Inflammatory macrophage (primary cell): ENCODE measurements around the gene MCTP2.
A peak's percentile ranks its signal among the peaks of the same experiment; 100 is the strongest.

Experiments used
- DNase-seq, 2 donors: peaks; one replicate each; pipeline ENCODE4 v3.0.0-alpha.2; 2020 to 2022

MCTP2 gene

DNA sequence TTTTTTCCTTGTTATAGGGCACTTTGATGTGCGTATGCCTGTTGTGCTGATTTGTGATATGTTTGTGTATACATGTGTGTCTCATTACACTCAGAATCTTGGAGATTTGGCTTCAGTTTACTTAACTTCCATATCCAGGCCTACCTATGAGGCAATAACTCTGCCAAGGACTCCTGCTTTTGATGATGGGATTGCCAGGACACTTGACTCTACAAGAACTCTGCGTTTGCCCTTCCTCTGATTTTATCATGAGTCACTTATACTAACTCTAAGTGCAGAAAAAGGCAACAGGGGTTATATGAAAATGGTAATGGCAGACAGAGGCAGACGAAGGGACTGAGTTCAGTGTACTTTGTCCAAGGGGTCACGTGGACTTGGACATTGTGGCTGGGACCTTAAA lies 33.6 kb downstream of the MCTP2 start:
- DNase-seq = no peak

GRCh38 chr15:94265982-94266381 lies 34.6 kb downstream of the MCTP2 start:
- no peak for DNase-seq

DNA sequence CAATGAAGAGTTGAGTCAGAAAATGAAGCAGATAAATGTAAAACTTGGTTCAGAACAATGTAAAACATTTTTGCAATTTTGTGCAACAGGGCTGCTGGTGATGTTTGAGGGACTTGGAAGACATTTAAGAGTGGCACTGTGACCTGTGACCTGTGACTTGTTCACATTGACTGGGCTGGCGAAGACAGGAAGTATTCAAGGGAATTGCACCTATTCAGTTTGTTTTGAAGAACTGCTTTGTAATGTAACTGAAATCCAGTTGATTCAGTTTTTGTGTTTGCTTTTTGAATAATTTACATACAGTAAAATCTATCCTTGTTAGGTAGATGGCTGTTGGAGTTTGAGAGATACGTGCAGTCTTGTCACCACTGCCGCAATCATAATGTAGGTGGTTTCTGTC lies 35.4 kb downstream of the MCTP2 start:
- DNase-seq = no peak

GRCh38 chr15:94269954-94270353 lies 38.6 kb downstream of the MCTP2 start:
- no peak for DNase-seq

- DNase-seq = no peak
Observed at GRCh38 chr15:94270570-94270969, 39.2 kb downstream of the MCTP2 start.

DNA sequence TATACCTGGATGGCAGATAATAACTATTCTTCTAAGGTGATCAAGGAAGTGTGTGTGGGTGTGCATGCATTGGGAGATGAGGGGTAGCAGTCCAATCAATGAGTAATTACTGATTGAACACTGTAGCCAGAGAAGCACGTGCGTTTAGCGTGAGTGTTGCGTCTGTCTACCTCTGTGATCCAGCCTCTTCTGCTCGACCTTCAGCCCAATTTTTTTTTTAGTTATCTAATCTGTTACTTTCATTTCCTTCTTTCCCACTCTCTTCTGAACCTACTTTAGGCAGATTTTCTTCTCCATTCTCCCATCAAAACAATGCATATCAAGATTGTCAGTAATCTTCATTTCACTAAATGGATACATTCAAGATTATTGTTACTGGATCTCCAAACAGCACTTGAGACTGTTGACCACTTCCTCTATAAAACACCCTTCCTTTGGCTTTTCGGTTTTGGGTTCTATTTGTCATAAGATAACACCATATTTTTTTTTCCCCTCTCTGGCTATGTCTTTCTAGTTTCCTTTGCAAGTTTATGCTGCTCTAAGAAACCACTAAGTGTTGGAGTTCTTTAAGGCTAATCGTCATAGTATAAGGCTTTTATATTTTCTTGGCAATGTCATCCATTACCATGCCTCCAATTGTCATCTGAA lies 41.0 kb downstream of the MCTP2 start:
- no peak for DNase-seq

DNA sequence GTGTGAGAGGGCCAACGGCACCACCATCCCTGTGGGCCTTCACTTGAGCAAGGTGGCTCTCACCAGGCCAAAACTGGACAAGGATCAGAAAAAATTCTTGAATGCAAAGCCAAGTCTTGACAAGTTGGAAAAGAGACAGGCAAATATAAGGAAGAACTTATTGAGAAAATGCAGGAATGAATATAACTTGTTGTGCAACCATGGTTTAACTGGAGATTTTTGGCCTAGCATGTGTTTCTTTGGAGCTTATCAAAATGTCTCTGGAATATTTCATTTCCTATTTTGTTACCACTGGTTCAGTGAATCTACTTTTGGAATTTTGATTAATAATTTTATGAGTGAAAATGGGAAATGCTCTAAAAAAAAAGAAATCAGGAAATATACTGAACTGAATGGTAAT lies 42.5 kb downstream of the MCTP2 start:
- no peak for DNase-seq

- DNase-seq = no peak
Observed at GRCh38 chr15:94274745-94275144, 43.4 kb downstream of the MCTP2 start.

- no peak for DNase-seq
Observed at GRCh38 chr15:94277485-94277884, 46.1 kb downstream of the MCTP2 start.

- no peak for DNase-seq
Observed at GRCh38 chr15:94279736-94280135, 48.4 kb downstream of the MCTP2 start.

DNA sequence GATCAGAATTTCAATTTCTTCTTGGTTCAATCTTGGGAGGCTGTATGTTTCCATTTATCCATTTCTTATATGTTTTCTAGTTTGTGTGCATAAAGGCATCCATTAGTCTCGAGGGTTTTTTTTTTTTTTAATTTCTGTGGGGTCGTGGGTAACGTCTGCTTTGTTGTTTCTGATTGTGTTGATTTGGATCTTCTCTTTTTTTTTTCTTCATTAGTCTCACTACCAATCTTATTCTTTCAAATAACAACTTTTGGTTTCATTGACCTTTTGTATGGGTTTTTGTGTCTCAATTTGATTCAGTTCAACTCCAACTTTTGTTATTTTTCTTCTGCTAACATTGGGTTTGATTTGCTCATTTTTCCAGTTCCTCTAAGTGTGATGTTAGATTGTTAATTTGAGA lies 48.9 kb downstream of the MCTP2 start:
- no peak for DNase-seq

DNA sequence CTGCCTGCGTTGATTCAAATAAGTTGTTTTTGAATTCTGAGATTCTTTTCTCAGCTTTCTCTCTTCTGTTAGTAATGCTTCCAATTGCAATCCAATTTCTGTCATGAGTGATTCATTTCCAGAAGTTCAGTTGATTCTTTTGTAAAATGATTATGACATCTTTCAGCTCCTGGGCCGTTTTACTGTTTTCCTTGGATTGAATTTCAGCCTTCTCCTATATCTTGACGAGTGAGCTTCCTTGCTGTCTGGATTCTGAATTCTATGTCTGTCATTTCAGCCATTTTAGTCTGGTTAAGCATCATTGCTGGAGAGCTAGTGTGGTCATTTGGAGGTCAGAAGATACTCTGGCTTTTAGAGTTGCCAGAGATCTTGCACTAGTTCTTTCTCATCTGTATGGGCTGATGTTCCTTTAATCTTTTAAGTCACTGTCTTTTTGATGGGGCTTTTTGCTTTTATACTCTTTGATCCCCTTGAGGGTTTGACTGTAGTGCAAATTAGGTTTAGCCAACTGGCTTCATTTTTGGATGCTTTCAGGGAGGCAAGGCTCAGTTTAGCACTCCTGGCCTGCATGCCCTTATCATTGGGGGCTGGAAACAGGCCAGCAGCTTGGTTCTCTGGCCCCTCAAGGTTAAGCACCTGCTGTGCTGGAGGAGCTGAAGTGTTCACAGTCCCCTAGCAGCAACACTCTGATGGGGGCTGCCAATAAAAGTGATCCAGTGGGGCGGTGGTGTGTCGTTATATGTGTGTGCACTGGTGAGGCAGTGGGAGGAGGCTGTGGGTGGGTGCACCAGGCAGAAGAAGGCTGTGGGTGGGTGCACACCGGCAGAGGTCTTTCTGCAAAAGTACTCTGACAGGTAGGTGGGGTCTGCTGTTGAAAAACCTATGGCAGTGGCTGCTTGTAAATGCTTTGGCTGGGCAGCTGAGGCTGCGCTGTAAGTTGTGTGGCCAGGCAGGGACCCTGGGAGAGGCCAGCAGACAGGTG lies 51.2 kb downstream of the MCTP2 start:
- no peak for DNase-seq

DNA sequence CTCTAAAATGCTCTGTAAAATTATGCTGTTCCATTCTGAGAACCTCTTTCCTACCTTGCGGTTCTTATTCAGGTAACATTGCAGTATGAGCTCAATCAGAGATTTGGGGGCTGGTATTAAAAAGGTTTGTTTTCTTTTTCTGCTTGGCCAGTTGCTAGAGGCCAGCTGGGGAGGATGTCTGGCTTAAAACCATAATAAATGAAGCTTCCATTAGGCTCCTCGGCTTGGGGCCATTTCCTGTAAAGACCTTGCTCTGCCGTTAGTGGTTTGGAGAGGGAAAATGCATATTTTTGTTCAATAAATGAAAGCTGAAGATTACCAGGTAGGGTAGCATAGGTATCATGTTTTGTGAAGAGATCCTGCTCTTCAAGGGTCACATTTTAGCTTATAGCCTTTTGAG lies 55.2 kb downstream of the MCTP2 start:
- no peak for DNase-seq

GRCh38 chr15:94287794-94288246 lies 56.5 kb downstream of the MCTP2 start:
- DNase-seq = peak; percentile 59 to 78

DNA sequence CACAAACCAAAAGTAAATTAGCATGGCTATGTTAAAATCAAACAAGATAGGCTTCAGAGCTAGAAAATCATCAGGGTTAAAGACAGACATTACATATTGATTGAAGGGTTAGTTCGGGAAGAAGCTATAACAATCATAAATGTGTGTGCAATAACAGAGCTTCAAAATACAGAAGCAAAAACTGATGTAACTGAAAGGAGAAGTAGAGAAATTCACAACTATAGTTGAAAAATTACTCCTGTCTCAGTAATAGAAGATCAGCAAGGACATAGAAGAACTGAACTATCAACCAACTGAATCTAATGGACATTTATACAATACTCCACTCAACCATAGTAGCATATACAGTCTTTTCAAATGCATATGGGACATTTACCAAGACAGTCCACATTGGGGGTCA lies 59.4 kb downstream of the MCTP2 start:
- DNase-seq = peak in 1 of 2 donors; percentile 67

GRCh38 chr15:94293411-94294402 lies 62.3 kb downstream of the MCTP2 start:
- no peak for DNase-seq

DNA sequence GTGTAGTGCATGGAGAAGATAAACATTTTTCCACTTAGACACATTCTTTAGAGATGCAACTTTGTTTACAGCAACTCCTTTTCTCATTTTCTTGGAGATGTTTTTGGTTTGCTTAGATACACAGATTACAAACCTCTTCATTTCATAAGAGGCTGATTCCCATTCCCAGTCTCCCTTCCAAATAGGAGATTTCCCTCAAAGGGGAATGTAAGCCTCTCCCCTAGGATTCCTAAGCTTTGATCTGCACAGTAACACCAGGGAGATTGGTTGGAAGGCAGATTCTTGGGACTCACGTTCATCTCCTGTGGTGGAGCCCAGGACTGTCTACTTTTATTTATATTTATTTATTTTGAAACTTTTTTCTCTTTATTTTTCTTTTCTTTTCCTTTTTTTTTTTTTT lies 63.2 kb downstream of the MCTP2 start:
- no peak for DNase-seq

GRCh38 chr15:94295275-94295674 lies 63.9 kb downstream of the MCTP2 start:
- DNase-seq = no peak

- no peak for DNase-seq
Observed at GRCh38 chr15:94296717-94297116, 65.4 kb downstream of the MCTP2 start.

GRCh38 chr15:94297558-94297957 lies 66.2 kb downstream of the MCTP2 start:
- peak; percentile 33 to 59 for DNase-seq

DNA sequence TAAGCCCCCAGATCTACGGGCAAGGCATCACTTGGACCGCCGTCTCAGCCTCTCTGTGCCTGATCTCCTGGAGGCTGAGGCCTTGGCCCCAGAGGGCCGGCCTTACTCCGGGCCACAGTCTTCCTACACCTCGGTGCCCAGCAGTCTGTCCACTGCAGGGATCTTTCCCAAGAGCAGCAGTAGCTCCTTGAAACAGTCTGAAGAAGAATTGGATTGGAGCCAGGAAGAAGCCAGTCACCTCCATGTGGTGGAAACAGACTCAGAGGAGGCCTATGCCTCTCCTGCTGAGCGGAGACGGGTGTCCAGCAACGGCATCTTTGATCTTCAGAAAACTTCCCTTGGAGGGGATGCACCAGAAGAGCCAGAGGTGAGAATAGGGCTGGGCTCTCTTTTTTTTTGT lies 67.0 kb downstream of the MCTP2 start:
- no peak for DNase-seq

GRCh38 chr15:94300612-94301011 lies 69.3 kb downstream of the MCTP2 start:
- no peak for DNase-seq

DNA sequence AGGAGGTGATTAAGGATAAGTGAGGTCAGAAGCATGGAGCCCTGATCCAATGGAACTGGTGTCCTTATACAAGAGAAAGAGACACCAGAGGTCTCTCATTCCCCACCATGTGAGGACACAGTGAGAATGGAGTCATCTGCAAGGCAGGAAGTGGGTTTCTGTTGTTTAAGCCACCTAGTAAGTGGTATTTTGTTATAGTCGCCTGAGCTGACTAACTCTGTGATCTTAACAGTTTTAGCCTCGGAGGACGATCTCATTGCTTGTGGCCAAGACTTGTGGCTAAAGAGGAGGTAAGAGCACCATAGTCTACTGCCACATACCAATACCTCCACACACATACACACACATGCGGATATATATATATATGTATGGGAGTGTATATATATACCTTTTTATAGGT lies 73.8 kb downstream of the MCTP2 start:
- no peak for DNase-seq
